HG03066 (cell line): Measurements from ENCODE around the gene COL24A1.
"Not testable (repeated sequence)": the region's sequence is repeated elsewhere in the genome, so short reads cannot be mapped to it uniquely, and the experiment has no call there.

Experiments
- ATAC-seq: cut with Tn5 transposase; IDR thresholded peaks from one replicate; pipeline ENCODE4 v1.9.1; 2021; ENCODE audit warnings: low read depth; ENCODE audit not compliant: unreplicated experiment

Gene COL24A1

DNA sequence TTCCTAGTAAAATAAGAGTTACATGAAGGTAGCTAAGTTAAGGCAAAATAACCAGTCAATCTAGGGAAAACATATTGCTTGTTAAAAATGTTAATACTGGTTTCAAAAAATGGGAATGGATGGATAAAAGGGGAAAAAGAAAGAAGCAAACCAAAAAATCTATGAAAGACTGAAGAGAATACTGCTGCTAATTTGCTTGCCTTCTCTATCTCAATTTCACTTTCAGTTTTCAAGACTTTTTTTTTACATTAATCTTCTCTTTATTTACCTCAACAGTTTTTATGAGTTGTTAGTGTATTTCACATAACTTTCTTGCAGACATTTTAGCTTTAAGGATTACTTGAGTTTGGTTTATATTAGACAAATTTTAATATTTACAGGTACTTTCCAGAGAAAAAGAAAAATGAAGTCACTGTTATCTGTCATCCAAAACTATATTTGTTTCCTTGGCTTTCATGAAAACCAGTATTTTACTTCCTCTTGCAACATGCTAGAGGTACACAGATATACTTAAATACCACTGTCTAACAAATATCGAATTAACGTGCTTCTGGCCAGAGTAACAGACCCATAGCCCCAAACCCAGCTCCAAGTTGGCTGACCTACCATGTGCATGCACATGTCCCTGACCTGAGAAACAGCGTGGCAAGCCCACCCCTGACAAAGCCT, 70.7 kb downstream of the COL24A1 start:
- ATAC-seq, result no peak

DNA sequence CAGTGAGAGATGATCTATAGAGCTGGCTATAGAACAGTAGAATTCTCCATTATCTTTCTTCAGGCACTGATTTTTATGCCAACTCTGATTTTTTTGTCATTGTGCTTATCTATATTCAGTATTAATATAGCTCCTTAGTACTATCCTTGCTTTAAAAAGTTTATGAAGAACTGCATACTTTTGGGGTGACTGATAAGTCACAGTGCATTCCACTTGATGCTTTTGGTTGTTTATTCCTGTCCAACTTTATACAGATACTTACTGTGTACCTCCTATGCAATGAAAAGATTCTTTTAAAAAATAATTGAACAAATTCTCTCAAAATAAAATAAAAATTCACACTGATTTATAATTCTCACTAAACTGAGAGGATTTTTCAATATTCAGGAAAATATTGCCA, 71.6 kb downstream of the COL24A1 start:
- no peak for ATAC-seq

DNA sequence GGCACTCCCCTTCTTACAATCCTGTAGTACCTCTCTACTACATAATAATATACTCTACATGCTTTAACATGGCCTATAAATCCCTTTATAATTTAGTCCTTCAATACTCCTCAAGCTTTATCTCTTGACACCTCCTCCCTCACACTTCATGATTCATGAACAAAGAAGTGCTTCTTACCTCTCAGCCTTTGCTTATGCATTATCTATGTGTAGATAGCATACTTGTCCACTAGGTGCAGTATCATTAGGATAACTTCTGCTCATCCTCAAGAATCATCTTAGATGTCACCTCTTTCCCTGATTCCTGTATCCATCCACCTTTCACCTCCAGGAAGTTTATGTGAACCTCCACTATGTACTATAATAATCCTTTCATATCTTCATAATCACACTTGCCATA, 74.4 kb downstream of the COL24A1 start:
- no peak for ATAC-seq

DNA sequence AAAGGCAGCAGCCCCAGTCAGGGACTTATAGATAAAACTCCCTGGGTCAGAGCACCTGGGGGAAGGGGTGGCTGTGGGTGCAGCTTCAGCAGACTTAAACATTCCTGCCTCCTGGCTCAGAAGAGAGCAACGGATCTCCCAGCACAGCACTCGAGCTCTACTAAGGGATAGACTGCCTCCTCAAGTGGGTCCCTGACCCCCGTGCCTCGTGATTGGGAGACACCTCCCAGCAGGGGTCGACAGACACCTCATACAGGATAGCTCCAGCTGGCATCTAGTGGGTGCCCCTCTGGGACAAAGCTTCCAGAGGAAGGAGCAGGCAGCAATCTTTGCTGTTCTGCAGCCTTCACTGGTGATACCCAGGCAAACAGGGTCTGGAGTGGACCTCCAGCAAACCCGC, 84.1 kb downstream of the COL24A1 start:
- not testable (repeated sequence) for ATAC-seq

DNA sequence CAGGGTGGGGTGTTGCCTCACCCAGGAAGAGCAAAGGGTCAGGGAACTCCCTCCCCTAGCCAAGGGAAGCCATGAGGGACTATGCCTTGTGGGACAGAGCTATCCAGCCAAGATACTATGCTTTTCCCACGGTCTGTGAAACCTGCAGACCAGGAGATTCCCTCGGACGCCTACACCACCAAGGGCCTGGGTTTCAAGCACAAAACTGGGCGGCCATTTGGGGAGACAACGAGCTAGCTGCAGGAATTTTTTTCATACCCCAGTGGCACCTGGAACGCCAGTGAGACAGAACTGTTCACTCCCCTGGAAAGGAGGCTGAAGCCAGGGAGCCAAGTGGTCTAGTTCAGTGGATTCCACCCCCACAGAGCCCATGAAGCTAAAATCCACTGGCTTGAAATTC, 84.7 kb downstream of the COL24A1 start:
- not testable (repeated sequence) for ATAC-seq

DNA sequence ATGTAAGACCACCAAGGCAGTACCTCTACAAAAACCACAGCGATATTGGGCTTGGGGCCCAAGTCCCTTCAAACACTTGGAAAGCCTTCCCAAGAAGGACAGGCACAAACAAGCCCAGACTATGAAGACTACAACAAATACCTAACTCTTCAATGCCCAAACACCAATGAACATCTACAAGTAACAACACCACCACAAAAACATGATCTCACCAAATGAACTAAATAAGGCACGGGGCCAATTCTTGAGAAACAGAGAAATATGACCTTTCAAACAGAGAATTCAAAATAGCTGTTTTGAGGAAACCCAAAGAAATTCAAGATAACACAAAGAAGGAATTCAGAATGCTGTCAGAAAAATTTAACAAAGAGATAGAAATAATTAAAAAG, 86.8 kb downstream of the COL24A1 start:
- no peak for ATAC-seq

DNA sequence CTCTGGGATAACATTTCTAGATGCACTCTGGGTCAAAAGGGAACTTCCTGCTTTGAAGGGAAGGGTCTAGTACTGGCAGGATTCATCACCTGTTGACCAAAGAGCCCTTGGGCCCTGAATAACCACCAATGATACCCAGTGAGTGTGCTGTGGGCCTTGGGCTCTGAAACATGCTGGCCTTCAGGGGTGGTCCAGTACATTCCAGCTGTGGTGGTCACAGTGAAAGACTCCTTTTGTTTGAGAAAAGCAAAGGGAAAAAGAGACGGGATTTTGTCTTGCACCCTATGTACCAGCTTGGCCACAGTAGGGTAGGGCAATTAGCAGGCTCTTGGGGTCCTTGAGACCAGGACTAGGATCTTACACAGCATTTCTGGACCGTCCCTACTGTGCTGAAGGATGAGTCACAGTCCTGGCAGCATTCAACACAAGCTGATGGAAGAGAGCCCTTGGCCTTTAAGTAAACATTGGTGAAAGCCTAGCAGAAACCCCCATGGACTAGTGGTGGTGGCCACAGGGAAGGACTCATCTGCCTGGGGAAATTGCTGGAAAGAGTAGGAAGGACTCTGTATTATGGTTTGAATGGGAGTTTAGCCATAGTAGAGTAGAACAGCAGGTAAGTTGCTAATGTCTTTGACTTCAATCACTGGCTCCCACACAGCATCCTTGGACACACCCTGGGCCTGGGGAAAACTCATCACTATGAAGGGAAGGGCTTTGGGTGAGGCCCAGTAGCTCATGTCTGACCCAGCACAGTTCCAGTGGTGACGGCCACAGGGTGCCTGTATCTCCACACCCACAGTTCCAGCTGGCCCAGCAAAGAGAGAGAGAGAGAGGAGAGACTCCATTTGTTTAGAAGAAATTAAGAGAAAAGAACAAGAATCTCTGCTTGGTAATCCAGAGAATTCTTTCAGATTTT, 87.5 kb downstream of the COL24A1 start:
- ATAC-seq, result no peak

DNA sequence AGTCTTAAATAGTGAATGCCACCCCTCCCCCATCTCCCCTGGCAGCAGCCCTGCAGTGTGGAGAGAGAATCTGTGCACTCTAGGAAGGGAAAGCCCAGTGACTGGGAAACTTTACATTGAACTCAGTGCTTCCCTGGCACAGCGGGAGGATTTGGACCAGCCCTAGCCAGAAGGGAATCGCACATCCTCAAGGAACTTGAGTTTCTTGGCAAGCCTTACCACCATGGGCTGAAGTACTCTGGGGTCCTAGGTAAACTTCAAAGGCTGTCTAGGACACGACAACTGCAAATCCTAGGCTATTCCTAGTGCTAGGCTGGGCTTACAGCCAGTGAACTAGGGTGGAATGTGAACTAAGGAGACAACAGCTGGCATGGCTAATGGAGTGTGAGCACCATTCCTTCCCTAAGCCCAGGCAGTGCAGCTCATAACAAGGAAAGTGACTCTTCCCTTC, 88.3 kb downstream of the COL24A1 start:
- no peak for ATAC-seq

DNA sequence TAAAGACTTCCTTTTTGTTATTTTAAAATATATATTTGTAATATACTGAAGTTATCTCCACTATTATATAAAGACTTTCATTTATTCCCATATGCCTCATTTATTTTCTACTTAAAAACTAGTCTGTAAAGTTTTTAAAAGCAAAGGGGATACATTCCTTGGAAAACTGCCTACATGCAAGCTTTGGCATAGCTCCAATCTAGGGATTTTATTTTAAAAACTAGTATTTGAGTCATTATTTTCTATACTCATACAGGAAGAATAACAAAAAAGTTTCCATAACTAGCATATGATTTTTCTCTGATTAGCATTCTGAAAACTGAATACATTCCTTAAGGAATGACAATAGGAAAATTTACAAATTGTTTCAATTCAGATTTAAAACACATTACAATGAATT, 88.9 kb downstream of the COL24A1 start:
- ATAC-seq, result no peak

DNA sequence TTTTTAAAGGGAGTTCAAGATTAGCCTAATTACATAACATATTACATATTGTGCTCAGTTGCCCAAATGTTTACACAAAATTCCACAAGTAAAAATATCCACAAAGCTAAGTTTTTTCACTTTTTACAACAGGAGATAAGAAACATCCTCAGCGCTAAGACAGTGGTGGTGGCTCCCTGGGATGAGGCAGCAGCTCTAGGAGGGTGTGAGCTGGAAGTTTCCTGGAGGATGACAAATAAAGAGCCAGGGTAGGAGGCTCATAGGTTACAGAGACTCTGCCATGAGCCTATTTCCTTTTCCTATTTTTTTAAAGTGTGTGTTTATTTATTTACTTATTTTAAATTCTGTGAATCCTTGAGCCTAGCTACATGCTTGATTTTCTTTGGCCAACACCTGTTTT, 91.7 kb downstream of the COL24A1 start:
- ATAC-seq, result no peak

DNA sequence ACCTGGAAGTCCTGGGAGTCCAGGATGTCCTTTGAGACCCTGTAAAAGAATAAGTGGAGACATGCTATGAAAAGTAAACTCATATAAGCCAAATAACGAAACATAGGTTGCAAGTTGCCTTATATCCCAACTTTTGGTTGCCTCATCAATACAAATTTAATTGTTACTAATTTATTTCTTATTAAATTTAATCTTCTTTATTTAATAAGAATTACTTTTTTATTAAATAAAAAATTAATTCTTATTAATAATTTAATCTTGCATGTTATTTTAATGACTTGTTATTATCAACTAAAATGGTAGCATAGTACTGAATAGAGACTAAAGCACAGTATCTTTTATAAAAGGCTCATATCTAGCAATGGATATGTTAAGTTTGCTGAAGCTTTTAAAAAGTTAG, 92.9 kb downstream of the COL24A1 start:
- no peak for ATAC-seq

DNA sequence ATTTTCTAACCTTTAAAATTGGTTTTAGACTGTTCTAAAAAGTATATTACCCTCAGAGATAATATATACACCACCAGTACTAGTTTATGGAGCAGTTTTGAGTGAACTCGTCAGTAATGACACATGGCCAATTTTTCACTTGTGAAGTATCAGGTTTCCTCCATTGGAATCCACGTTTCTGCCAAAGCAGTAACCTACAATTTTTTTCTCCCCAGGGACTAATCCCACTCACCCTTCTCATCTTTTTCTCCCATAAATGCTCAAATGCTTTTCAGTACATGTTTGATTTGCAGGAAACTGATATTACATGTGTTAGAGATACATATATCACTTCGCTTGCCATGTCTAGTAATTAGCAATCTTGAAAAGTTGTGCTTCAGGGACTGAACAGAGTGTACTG, 94.1 kb downstream of the COL24A1 start:
- ATAC-seq, result no peak

DNA sequence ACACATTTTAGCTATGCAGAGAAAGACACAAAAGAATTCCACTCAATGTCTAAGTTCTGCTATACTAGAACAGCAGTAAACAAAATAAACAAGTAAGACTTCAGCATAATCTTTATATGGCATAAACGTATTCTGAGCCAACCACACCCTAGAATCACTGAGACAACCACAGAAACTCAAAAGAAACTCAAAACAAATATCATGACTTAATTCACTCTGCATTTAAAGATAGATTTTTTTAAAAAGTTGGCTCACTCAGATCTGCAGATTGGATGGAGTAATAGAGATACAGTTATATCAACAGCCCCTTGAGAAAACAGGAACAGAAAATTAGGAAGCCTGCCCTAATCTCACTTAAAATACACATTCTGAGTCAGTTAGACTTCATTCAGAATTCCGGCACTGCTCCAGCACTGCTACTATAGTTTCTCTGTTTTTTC, 95.0 kb downstream of the COL24A1 start:
- ATAC-seq, result no peak

DNA sequence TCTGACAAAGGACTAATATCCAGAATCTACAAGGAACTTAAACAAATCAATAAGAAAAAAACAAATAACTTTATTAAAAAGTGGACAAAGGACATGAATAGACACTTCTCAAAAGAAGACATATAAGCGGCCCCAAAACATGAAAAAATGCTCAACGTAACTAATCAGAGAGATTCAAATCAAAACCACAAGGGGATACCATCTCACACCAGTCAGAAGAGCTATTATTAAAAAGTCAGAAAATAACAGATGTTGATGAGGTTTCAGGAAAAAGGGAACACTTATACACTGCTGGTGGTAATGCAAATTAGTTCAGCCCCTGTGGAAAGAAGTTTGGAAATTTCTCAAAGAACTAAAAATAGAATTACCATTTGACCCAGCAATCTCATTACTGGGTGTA, 102.2 kb downstream of the COL24A1 start:
- ATAC-seq, result no peak

DNA sequence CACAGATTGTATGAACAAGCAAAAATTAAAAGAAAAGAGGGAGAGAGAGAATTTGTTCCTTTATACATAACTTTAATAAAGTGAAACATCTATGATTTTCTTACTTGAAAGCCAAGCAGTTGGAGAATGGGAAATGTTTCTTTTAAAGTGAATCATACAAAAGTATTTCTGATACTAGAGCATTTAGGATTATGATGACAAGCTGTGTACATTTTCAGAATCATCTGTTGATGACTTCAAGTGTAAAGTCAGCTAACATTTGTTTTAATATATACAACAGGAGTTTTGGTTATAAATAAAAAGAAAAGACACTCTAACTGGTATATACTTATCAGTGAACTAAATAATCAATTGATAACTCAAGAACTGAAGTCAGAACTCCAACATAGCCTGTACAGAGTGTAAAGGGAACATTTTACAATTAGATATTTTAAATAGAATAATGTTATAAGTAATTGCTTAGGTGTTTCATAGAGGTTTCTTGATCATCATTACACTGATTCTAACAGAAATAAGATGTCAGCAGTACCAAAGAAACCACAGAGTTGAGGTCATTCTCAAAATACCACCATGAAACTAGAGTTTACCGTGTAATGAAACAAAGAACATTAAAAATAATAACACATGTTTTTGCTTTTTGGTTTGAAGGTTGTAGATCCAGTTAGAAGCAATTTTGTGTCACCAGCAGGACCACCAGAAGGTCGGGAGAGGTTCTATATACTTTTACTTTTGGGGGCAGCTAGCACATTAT, 103.4 kb downstream of the COL24A1 start:
- ATAC-seq, result no peak

DNA sequence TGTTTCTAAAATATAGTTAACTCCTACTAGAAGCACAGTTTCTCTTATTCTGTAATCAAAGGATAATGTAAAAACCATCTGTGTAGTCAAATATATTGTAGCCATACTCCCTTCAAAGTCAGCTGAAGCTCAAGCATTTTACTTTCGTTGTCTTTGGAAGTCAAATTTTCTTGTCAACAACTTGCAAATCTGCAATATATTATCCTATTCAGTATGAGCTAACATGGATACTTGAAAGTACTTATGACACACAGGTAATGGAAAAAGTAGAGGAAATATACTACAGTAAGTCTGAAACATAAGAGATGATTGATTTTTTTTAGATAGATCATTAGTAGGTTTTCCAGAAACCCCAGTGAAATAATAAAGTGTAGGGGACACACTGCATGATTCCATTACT, 121.5 kb downstream of the COL24A1 start:
- no peak for ATAC-seq

DNA sequence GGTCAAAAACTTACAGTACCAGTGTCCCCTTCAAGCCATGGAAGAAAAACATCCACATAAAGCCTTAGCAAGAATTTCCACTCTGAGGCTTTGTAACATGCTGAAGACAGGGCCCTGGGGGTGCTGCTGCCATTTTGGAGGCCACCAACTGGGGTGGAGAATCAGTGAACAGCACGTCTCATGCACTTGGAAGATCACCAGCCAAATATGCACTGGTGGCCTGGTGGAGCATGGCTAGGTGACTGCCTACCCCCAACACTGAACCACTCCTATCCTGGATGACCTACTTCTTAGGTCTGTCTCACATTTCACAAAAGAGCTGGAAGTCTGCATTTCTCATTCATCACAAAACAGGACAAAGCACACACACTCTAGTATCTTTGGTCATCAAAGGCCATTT, 126.4 kb downstream of the COL24A1 start:
- no peak for ATAC-seq

DNA sequence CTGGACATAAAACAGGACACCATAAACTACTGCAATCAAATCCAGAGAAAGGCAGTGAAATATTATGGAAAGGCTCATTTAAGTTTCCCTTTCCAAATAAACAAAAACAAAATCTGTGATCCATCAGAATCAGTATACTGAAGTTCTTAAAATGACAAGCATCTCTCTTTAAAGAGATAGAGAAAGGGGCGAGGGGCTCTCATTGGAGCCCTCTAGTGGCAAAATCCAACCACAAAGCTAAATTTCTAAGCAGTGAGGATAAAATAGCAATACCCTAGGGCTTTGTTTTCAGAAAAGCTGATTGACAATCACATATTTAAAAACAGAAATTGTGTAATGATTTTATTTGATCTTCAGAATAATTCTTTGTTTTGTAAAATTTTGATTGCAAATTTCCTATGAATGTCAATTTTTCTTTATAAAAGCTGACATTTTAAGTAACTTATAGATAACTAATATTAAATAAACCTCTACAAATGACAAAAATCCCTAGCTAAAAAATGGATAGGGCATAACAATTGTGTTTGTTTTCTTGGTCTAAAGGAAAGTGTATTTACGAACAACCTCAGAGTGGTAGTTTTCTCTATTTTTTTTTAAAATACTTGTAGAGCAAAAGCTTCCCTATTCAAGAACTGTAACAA, 138.2 kb downstream of the COL24A1 start:
- ATAC-seq, result peak; percentile 48

DNA sequence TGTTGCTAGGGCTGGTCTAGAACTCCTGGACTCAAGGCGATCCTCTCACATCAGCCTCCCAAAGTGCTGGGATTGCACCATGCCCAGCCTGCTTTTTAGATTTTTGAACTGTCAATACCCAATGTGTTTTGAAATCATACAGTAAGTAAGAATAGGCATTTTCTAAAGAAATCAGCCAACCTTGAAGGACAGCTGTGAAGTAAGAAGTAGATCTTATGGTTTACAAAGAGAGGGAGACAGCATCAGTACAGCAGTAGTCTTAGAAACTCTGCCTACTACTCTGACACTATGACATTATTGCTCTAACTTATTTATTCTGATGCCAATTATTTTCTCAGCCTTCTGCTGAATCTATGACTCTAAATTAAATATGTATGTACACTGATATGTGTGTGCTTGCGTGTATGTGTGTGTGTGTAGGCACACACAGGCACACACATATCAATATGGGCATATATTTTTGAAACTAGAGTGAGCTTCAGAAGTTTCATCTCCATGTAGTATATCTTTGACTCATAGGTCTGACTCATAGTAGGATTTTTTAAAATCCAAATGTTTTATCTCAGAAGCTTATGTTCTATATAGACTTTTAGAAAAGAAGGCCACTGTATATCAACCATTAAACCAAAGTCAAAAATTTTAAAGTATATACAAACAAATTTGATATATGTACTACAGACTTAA, 140.4 kb downstream of the COL24A1 start:
- peak; percentile 72 for ATAC-seq

DNA sequence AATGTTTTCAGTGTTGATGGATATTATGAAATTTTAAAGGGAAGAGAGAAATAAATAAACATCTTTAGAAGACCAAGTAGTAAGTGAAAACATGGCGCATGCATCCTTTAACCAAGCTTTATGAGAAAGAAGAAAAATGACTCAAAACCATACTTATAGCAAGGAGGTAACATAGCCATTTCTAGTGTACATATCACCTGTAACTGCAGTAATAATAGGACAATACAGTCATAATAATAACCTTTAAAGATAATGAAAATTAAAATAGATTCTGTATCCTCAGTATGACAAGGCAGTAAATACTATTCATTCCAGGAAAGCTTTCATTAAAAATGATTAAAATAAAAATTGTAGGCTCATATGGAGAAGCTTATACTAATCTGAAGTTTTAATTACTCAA, 141.2 kb downstream of the COL24A1 start:
- ATAC-seq, result no peak
